WTC11 (cell line): ENCODE results near the gene ARHGAP6.

Source experiments
- CTCF ChIP-seq: fragments of 200-600 bp; IDR thresholded peaks from 2 replicates; pipeline ENCODE4 v1.8.0; 2022; ENCODE audit warnings: antibody characterized with exemption
- ELF4 ChIP-seq: sonication (generic); formaldehyde crosslinking; IDR thresholded peaks from 2 replicates; pipeline ENCODE4 v1.8.1; 2022; ENCODE audit warnings: low read depth, mild to moderate bottlenecking, moderate library complexity, missing genetic modification reagents
- ETV6 ChIP-seq: sonication (generic); formaldehyde crosslinking; IDR thresholded peaks from 2 replicates; pipeline ENCODE4 v1.8.1; 2022; ENCODE audit warnings: mild to moderate bottlenecking, missing genetic modification reagents
- FOXJ3 ChIP-seq: sonication (generic); formaldehyde crosslinking; IDR thresholded peaks from 2 replicates; pipeline ENCODE4 v1.9.0; 2021; ENCODE audit warnings: missing genetic modification reagents, mild to moderate bottlenecking, borderline replicate concordance
- GABPB1 ChIP-seq: sonication (generic); formaldehyde crosslinking; IDR thresholded peaks from 2 replicates; pipeline ENCODE4 v1.8.1; 2023; ENCODE audit warnings: mild to moderate bottlenecking, missing genetic modification reagents
- JAZF1 ChIP-seq: fragments of 250-450 bp; sonication (Bioruptor Pico); IDR thresholded peaks from 2 replicates; pipeline ENCODE4 v1.9.0; 2021; ENCODE audit warnings: moderate library complexity, mild to moderate bottlenecking, inconsistent platforms
- NFATC4 ChIP-seq: fragments of 250-450 bp; sonication (Bioruptor Pico); IDR thresholded peaks from 2 replicates; pipeline ENCODE4 v1.9.0; 2021; ENCODE audit warnings: mild to moderate bottlenecking
- SOX15 ChIP-seq: fragments of 250-450 bp; sonication (Bioruptor Pico); IDR thresholded peaks from 2 replicates; pipeline ENCODE4 v1.9.0; 2021; ENCODE audit warnings: mild to moderate bottlenecking
- TCF7 ChIP-seq: sonication (generic); formaldehyde crosslinking; IDR thresholded peaks from 2 replicates; pipeline ENCODE4 v1.8.0; 2022; ENCODE audit warnings: mild to moderate bottlenecking, low read depth, missing genetic modification reagents, moderate library complexity
- TF ChIP-seq, protein P1 (sequence below): sonication (generic); formaldehyde crosslinking; conservative IDR thresholded peaks from 2 replicates; pipeline ENCODE4 v1.8.1; 2022; ENCODE audit warnings: mild to moderate bottlenecking, missing genetic modification reagents
- TF ChIP-seq, protein P2 (sequence below): sonication (generic); formaldehyde crosslinking; IDR thresholded peaks from 2 replicates; pipeline ENCODE4 v1.8.0; 2022; ENCODE audit warnings: mild to moderate bottlenecking, missing genetic modification reagents
- TF ChIP-seq, protein P3 (sequence below): sonication (generic); formaldehyde crosslinking; IDR thresholded peaks from 2 replicates; pipeline ENCODE4 v1.8.1; 2022; ENCODE audit warnings: missing genetic modification reagents, borderline replicate concordance
- TF ChIP-seq, protein P4 (sequence below): sonication (generic); formaldehyde crosslinking; IDR thresholded peaks from 2 replicates; pipeline ENCODE4 v1.8.1; 2023; ENCODE audit warnings: mild to moderate bottlenecking, missing genetic modification reagents, moderate library complexity
- TF ChIP-seq, protein P5 (sequence below): sonication (generic); formaldehyde crosslinking; IDR thresholded peaks from 2 replicates; pipeline ENCODE4 v1.8.0; 2022; ENCODE audit warnings: mild to moderate bottlenecking, missing genetic modification reagents

DNA sequence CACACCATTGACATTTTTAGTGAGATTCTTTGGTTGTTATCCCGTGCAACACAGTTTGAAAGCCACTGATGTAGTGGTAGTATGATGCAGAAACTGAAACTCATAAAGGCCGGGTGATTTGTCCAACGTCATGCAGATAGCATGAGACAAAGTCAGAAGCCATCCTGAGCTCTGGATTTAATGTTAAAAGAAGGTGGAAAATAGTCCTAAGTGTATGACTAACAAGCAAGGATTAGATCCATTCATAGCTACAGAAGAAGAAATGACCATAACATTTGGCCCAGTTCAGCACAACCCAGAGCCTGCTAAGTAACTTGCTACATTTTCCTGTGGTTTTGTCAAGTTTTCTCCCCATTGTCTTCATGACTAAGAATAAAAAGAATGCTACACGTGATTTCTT, 230.2 kb downstream of the ARHGAP6 start:
- TF ChIP-seq CTCF (no peak), JAZF1 (CRISPR knock-in tag) (no peak), FOXJ3 (CRISPR knock-in tag) (no peak), ELF4 (CRISPR knock-in tag) (no peak), GABPB1 (CRISPR knock-in tag) (no peak), ETV6 (CRISPR knock-in tag) (no peak), TCF7 (CRISPR knock-in tag) (no peak), SOX15 (CRISPR knock-in tag) (no peak), NFATC4 (CRISPR knock-in tag) (no peak)
- TF ChIP-seq, protein P1, sequence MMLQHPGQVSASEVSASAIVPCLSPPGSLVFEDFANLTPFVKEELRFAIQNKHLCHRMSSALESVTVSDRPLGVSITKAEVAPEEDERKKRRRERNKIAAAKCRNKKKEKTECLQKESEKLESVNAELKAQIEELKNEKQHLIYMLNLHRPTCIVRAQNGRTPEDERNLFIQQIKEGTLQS = no peak
- TF ChIP-seq, protein P2, sequence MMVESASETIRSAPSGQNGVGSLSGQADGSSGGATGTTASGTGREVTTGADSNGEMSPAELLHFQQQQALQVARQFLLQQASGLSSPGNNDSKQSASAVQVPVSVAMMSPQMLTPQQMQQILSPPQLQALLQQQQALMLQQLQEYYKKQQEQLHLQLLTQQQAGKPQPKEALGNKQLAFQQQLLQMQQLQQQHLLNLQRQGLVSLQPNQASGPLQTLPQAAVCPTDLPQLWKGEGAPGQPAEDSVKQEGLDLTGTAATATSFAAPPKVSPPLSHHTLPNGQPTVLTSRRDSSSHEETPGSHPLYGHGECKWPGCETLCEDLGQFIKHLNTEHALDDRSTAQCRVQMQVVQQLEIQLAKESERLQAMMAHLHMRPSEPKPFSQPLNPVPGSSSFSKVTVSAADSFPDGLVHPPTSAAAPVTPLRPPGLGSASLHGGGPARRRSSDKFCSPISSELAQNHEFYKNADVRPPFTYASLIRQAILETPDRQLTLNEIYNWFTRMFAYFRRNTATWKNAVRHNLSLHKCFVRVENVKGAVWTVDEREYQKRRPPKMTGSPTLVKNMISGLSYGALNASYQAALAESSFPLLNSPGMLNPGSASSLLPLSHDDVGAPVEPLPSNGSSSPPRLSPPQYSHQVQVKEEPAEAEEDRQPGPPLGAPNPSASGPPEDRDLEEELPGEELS (CRISPR knock-in tag) = no peak
- TF ChIP-seq, protein P3, sequence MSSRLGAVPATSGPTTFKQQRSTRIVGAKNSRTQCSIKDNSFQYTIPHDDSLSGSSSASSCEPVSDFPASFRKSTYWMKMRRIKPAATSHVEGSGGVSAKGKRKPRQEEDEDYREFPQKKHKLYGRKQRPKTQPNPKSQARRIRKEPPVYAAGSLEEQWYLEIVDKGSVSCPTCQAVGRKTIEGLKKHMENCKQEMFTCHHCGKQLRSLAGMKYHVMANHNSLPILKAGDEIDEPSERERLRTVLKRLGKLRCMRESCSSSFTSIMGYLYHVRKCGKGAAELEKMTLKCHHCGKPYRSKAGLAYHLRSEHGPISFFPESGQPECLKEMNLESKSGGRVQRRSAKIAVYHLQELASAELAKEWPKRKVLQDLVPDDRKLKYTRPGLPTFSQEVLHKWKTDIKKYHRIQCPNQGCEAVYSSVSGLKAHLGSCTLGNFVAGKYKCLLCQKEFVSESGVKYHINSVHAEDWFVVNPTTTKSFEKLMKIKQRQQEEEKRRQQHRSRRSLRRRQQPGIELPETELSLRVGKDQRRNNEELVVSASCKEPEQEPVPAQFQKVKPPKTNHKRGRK (CRISPR knock-in tag) = no peak
- TF ChIP-seq, protein P4, sequence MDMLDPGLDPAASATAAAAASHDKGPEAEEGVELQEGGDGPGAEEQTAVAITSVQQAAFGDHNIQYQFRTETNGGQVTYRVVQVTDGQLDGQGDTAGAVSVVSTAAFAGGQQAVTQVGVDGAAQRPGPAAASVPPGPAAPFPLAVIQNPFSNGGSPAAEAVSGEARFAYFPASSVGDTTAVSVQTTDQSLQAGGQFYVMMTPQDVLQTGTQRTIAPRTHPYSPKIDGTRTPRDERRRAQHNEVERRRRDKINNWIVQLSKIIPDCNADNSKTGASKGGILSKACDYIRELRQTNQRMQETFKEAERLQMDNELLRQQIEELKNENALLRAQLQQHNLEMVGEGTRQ (CRISPR knock-in tag) = no peak
- TF ChIP-seq, protein P5, sequence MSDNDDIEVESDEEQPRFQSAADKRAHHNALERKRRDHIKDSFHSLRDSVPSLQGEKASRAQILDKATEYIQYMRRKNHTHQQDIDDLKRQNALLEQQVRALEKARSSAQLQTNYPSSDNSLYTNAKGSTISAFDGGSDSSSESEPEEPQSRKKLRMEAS (CRISPR knock-in tag) = no peak
